ENCODE data around the gene CT45A1.
"Not testable (repeated sequence)": the region's sequence is repeated elsewhere in the genome, so short reads cannot be mapped to it uniquely, and the experiment has no call there.

Gene CT45A1

GRCh38 chrX:135713183-135713689 is at the start of gene CT45A1:
Gene CT45A1 (plus strand): TSS chrX:135713639. CDS start chrX:135718941, 5,302 bp downstream.
- H3K27ac ChIP-seq; H3K4me3 ChIP-seq; DNase-seq (ENCODE audit: low spot score): not testable (repeated sequence)

GRCh38 chrX:135672979-135673378 is 40.5 kb upstream of the CT45A1 start:
- DNase-seq (ENCODE audit: low spot score); H3K27ac ChIP-seq; H3K4me3 ChIP-seq: not testable (repeated sequence)

GRCh38 chrX:135688137-135688536 is 25.3 kb upstream of the CT45A1 start:
- no peak for DNase-seq (ENCODE audit: low spot score)
- no peak overlapping the region for H3K4me3 ChIP-seq
- no peak for TF ChIP-seq CTCF (IDR thresholded peaks at IDR 0.05)
- no peak overlapping the region for H3K27ac ChIP-seq

GRCh38 chrX:135695471-135695870 is 18.0 kb upstream of the CT45A1 start:
- no peak for DNase-seq (ENCODE audit: low spot score)
- no peak overlapping the region for H3K27ac ChIP-seq
- no peak for TF ChIP-seq CTCF (IDR thresholded peaks at IDR 0.05)
- no peak overlapping the region for H3K4me3 ChIP-seq

- no peak for TF ChIP-seq CTCF (IDR thresholded peaks at IDR 0.05)
- H3K4me3 ChIP-seq: no peak overlapping the region
- no peak overlapping the region for H3K27ac ChIP-seq
- no peak for DNase-seq (ENCODE audit: low spot score)
Measured at GRCh38 chrX:135697601-135698000, 15.8 kb upstream of the CT45A1 start.

GRCh38 chrX:135698924-135699323 is 14.5 kb upstream of the CT45A1 start:
- Histone ChIP-seq H3K27ac (no peak overlapping the region), H3K4me3 (no peak overlapping the region)
- no peak for DNase-seq (ENCODE audit: low spot score)
- no peak for TF ChIP-seq CTCF (IDR thresholded peaks at IDR 0.05)

GRCh38 chrX:135707880-135708279 is 5.6 kb upstream of the CT45A1 start:
- no peak overlapping the region for H3K27ac ChIP-seq
- no peak for TF ChIP-seq CTCF (IDR thresholded peaks at IDR 0.05)
- H3K4me3 ChIP-seq: no peak overlapping the region
- DNase-seq (ENCODE audit: low spot score): no peak

GRCh38 chrX:135713795-135714194 is 356 bp downstream of the CT45A1 start:
- Histone ChIP-seq H3K27ac (no peak overlapping the region), H3K4me3 (no peak overlapping the region)
- DNase-seq (ENCODE audit: low spot score): no peak
- no peak for TF ChIP-seq CTCF (IDR thresholded peaks at IDR 0.05)

- not testable (repeated sequence) for DNase-seq (ENCODE audit: low spot score); H3K27ac ChIP-seq; H3K4me3 ChIP-seq
Measured at GRCh38 chrX:135734666-135735065, 21.2 kb downstream of the CT45A1 start.
